Stomach (tissue), 4 donors: ENCODE measurements around the gene FBXO38.

Experiments used
- EP300 ChIP-seq: sonication (generic); formaldehyde crosslinking; IDR thresholded peaks from one replicate; pipeline ENCODE4 v1.6.1; 2017; ENCODE audit warnings: antibody characterized with exemption
- TF ChIP-seq, protein P1 (sequence below), 7 experiments: fragments of 450-650 bp in 4 of 7; fragments of 200-600 bp in 3 of 7; sonication (generic) in 3 of 7; IDR thresholded peaks; one replicate each; pipeline ENCODE4 v1.5.1; 2016 to 2019; ENCODE audit warnings: antibody characterized with exemption in 7 of 7, control low read depth in 2 of 7, mild to moderate bottlenecking in 1 of 7

DNA sequence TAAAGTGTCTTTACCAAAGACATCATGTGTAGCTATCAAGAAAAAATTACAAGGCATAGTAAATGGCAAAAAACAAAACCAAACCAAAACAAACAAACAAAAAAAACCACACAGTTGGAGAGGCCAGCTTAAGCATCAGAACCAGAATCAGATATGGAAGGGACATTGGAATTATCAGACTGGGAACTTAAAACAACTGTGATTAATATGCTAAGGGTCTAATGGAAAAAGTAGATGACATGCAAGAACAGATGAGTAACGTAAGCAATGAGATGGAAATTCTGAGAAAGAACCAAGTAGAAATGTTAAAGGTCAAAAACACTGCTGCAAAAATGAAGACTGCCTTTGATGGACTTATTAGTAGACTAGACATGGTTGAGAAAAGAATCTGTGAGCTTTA, 75.9 kb downstream of the FBXO38 start:
- TF ChIP-seq, protein P1, sequence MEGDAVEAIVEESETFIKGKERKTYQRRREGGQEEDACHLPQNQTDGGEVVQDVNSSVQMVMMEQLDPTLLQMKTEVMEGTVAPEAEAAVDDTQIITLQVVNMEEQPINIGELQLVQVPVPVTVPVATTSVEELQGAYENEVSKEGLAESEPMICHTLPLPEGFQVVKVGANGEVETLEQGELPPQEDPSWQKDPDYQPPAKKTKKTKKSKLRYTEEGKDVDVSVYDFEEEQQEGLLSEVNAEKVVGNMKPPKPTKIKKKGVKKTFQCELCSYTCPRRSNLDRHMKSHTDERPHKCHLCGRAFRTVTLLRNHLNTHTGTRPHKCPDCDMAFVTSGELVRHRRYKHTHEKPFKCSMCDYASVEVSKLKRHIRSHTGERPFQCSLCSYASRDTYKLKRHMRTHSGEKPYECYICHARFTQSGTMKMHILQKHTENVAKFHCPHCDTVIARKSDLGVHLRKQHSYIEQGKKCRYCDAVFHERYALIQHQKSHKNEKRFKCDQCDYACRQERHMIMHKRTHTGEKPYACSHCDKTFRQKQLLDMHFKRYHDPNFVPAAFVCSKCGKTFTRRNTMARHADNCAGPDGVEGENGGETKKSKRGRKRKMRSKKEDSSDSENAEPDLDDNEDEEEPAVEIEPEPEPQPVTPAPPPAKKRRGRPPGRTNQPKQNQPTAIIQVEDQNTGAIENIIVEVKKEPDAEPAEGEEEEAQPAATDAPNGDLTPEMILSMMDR (IDR thresholded peaks at IDR 0.05), result no peak
- no peak for TF ChIP-seq EP300
